ENCODE data around the gene KARS1. TPM values are rescaled to one million over a fixed set of nuclear protein-coding genes. Genes with fewer than 3 reads are reported as not detected.

KARS1 gene
- polyA plus RNA-seq, 4 donors, result 81.2 to 124 (median 90.3) TPM

DNA sequence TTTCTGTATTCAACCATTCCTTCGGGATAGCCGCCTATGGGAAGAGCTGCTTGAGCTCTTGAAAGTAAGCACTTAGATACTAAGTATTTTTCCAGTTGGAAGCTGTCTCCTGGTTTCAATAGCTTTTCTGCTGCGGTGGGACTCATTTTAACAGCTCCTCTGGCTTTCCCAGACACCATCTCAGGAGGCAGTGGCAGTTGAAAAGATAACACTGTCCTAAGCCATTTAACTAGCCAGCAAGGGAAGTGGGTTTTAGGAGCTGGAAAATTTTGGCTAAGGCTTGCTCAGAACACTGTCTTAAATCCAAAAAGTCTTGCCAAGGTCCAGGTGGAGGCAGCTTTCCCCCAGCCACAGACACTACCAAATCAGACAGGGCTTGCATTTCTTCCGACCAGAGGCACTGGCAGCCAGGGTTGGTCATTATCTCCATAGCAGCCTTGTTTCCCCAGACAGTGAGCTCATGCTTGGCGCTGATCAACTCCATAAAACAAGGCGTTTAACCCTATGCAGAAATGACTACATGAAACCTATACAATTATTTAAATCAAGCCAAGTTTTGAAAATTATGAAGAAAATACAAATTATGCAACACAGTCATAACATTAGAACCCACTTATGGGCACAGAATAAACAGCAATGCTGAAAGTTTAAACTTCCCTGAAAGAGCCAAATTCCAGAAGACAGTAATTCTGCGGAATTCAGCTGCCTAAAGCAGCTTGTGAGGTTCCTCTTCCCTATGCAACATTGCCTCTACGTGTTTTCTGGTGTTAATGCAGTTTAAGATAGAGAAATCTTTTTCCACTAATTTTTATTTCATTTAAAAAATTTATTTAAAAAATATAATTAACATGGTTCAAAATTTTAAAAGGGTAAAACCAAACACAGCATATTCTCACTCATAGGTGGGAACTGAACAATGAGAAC lies 56.3 kb downstream of the KARS1 start:
- Histone ChIP-seq H3K27me3 (ENCODE audit: control insufficient read depth in 3 of 3, insufficient read depth in 3 of 3, low read length in 3 of 3) (no peaks in the 10 kb centered on the region), H3K4me1 (ENCODE audit: control insufficient read depth in 3 of 3, insufficient read depth in 2 of 3, low read depth in 1 of 3, low read length in 2 of 3) (no peaks in the 10 kb centered on the region), H3K9me3 (ENCODE audit: control insufficient read depth in 2 of 2, insufficient read depth in 1 of 2, low read depth in 1 of 2, low read length in 1 of 2) (no peaks in the 10 kb centered on the region), H3K27ac (ENCODE audit: low read depth in 1 of 3, low read length in 2 of 3) (peak overlapping the region in 2 of 3 donors; percentile 52 to 60), H3K4me3 (ENCODE audit: low read depth in 1 of 3, low read length in 3 of 3) (no peak overlapping the region), H3K36me3 (ENCODE audit: control insufficient read depth in 3 of 3, insufficient read depth in 2 of 3, low read depth in 1 of 3, low read length in 3 of 3) (peaks cover 0 to 12% (median 1%) of the 10 kb centered on the region in 3 donors)
- DNase-seq (peak in 1 of 2 donors; percentile 38), FAIRE-seq (no peak)
- 56 to 72% (median 71%) methylated on average over 8 of the region's 8 CpGs for WGBS, 3 donors

DNA sequence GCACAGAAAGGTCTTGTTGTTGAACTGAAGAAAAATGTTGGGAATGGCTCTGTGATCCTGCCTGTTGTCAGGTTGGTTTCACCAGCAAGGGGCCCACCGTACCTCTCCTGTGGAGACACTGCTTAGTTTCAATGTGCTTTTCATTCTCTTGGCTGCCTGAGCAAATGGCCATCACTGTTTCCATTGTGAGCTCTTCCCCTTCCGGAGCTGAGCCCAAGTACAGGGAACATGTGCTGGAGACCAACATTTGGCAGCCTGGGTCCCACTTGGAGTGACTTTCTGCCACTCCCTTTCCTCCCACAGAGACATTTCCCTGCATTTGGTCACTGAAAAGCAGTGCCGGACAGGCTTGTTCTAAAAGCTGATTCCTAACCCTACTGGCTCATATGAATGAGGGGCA lies 58.2 kb downstream of the KARS1 start:
- Histone ChIP-seq H3K4me3 (ENCODE audit: low read depth in 1 of 3, low read length in 3 of 3) (no peak overlapping the region), H3K9me3 (ENCODE audit: control insufficient read depth in 2 of 2, insufficient read depth in 1 of 2, low read depth in 1 of 2, low read length in 1 of 2) (no peaks in the 10 kb centered on the region), H3K36me3 (ENCODE audit: control insufficient read depth in 3 of 3, insufficient read depth in 2 of 3, low read depth in 1 of 3, low read length in 3 of 3) (peaks cover 0 to 10% (median 0%) of the 10 kb centered on the region in 3 donors), H3K27ac (ENCODE audit: low read depth in 1 of 3, low read length in 2 of 3) (peak overlapping the region in 1 of 3 donors; percentile 36), H3K4me1 (ENCODE audit: control insufficient read depth in 3 of 3, insufficient read depth in 2 of 3, low read depth in 1 of 3, low read length in 2 of 3) (no peaks in the 10 kb centered on the region), H3K27me3 (ENCODE audit: control insufficient read depth in 3 of 3, insufficient read depth in 3 of 3, low read length in 3 of 3) (no peaks in the 10 kb centered on the region)
- 77 to 93% (median 86%) methylated on average over 3 of the region's 3 CpGs for WGBS, 3 donors
- no peak for DNase-seq
- FAIRE-seq, result no peak

DNA sequence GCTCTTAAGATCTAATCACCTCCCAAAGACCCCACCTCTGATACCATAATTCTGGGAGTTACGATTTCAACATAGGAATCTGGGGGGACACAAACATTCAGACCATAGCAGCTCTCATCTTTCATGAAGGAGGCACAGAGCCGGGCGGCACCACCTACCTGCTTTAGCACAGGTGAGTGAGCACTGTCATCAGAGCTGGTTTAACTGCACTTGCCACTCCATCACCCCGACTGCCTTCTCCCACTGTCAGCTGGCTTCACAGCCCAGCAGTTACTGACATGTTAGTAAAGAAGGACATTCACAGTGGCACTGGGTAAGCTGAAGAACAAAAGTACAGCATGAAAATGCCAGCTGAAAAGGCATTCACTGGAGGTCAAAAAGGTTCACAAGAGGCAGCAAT lies 58.7 kb downstream of the KARS1 start:
- Histone ChIP-seq H3K9me3 (ENCODE audit: control insufficient read depth in 2 of 2, insufficient read depth in 1 of 2, low read depth in 1 of 2, low read length in 1 of 2) (no peaks in the 10 kb centered on the region), H3K36me3 (ENCODE audit: control insufficient read depth in 3 of 3, insufficient read depth in 2 of 3, low read depth in 1 of 3, low read length in 3 of 3) (peaks cover 0 to 6% (median 0%) of the 10 kb centered on the region in 3 donors), H3K4me3 (ENCODE audit: low read depth in 1 of 3, low read length in 3 of 3) (no peak overlapping the region), H3K4me1 (ENCODE audit: control insufficient read depth in 3 of 3, insufficient read depth in 2 of 3, low read depth in 1 of 3, low read length in 2 of 3) (no peaks in the 10 kb centered on the region), H3K27ac (ENCODE audit: low read depth in 1 of 3, low read length in 2 of 3) (peak overlapping the region in 1 of 3 donors; percentile 36), H3K27me3 (ENCODE audit: control insufficient read depth in 3 of 3, insufficient read depth in 3 of 3, low read length in 3 of 3) (no peaks in the 10 kb centered on the region)
- no peak for DNase-seq
- no peak for FAIRE-seq
- WGBS, 3 donors, result 96 to 97% (median 97%) methylated on average over 4 of the region's 4 CpGs

DNA sequence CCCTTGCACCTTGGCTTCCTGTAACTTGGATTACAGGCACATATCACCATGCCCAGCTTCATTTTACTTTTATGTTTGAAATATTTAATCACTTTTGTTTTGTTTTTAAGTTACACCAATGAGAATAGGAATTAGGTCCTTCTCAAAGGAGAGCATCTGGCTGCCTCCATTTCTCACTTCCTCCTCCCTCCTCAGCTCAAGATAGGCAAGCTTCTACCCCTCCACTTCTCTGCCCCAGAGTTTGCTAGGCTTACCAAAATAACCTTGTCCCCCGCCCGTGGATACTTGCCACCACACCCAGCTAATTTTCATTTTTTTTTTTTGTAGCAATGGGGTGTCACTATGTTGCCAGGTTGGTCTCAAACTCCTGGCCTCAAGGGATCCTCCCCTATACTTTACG lies 63.4 kb downstream of the KARS1 start:
- H3K27me3 ChIP-seq (ENCODE audit: control insufficient read depth in 3 of 3, insufficient read depth in 3 of 3, low read length in 3 of 3), result no peaks in the 10 kb centered on the region
- H3K4me1 ChIP-seq (ENCODE audit: control insufficient read depth in 3 of 3, insufficient read depth in 2 of 3, low read depth in 1 of 3, low read length in 2 of 3), result no peaks in the 10 kb centered on the region
- DNase-seq (no peak), FAIRE-seq (no peak)
- no peak overlapping the region for H3K4me3 ChIP-seq (ENCODE audit: low read depth in 1 of 3, low read length in 3 of 3)
- WGBS, 3 donors, result 65 to 73% (median 69%) methylated on average over 3 of the region's 3 CpGs
- no peak overlapping the region for H3K27ac ChIP-seq (ENCODE audit: low read depth in 1 of 3, low read length in 2 of 3)
- peaks cover 0 to 11% (median 2%) of the 10 kb centered on the region in 3 donors for H3K36me3 ChIP-seq (ENCODE audit: control insufficient read depth in 3 of 3, insufficient read depth in 2 of 3, low read depth in 1 of 3, low read length in 3 of 3)
- no peaks in the 10 kb centered on the region for H3K9me3 ChIP-seq (ENCODE audit: control insufficient read depth in 2 of 2, insufficient read depth in 1 of 2, low read depth in 1 of 2, low read length in 1 of 2)

DNA sequence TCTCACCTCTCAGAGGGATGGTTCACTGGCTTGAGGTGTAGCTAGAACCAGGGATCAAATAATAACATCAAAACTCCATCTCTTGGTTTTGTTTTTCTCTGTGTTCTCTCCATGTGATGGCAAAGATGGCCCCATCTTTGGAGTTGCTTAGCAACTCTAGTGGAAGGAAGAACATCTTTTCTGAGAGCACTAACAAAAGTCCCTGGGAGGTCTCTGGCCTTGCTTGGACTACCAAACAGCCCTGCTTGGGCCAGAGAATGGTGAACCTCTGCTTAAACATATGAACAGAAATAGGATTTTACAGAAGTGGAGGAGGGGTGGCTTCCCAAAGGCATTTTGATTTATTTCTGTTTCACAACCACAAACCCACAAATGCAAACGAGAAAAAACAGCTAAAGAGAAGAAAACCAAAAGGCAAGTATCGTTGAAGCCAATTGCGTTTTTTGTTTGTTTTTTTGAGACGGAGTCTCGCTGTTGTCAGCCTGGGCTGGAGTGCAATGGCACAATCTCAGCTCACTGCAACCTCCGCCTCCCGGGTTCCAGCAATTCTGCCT lies 68.1 kb downstream of the KARS1 start:
- Histone ChIP-seq H3K9me3 (ENCODE audit: control insufficient read depth in 2 of 2, insufficient read depth in 1 of 2, low read depth in 1 of 2, low read length in 1 of 2) (no peaks in the 10 kb centered on the region), H3K27me3 (ENCODE audit: control insufficient read depth in 3 of 3, insufficient read depth in 3 of 3, low read length in 3 of 3) (no peaks in the 10 kb centered on the region), H3K4me1 (ENCODE audit: control insufficient read depth in 3 of 3, insufficient read depth in 2 of 3, low read depth in 1 of 3, low read length in 2 of 3) (no peaks in the 10 kb centered on the region), H3K4me3 (ENCODE audit: low read depth in 1 of 3, low read length in 3 of 3) (no peak overlapping the region), H3K36me3 (ENCODE audit: control insufficient read depth in 3 of 3, insufficient read depth in 2 of 3, low read depth in 1 of 3, low read length in 3 of 3) (peaks cover 11 to 33% (median 11%) of the 10 kb centered on the region in 3 donors), H3K27ac (ENCODE audit: low read depth in 1 of 3, low read length in 2 of 3) (no peak overlapping the region)
- FAIRE-seq (no peak), DNase-seq (no peak)
- 76 to 89% (median 87%) methylated on average over 7 of the region's 7 CpGs for WGBS, 3 donors

DNA sequence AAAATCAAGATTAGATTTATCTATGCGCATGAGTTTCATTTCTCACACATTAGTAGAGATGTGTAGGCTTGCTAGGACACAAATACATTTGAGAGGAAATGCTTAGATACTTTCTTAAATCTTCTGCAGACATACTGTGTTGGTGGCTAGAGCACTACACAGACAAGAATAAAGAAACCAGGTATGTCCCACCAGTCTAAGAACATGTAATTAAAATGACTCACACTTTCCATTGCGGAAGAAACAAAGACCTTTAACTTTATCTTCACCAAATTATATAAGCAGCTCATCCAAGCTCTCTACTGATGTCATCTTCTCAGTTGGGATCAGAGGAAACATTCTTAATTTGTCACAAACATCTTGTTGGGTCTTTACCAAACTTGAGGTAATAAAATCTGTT lies 68.7 kb downstream of the KARS1 start:
- Histone ChIP-seq H3K4me1 (ENCODE audit: control insufficient read depth in 3 of 3, insufficient read depth in 2 of 3, low read depth in 1 of 3, low read length in 2 of 3) (no peaks in the 10 kb centered on the region), H3K36me3 (ENCODE audit: control insufficient read depth in 3 of 3, insufficient read depth in 2 of 3, low read depth in 1 of 3, low read length in 3 of 3) (peaks cover 11 to 37% (median 13%) of the 10 kb centered on the region in 3 donors), H3K27ac (ENCODE audit: low read depth in 1 of 3, low read length in 2 of 3) (no peak overlapping the region), H3K27me3 (ENCODE audit: control insufficient read depth in 3 of 3, insufficient read depth in 3 of 3, low read length in 3 of 3) (no peaks in the 10 kb centered on the region), H3K9me3 (ENCODE audit: control insufficient read depth in 2 of 2, insufficient read depth in 1 of 2, low read depth in 1 of 2, low read length in 1 of 2) (no peaks in the 10 kb centered on the region), H3K4me3 (ENCODE audit: low read depth in 1 of 3, low read length in 3 of 3) (no peak overlapping the region)
- DNase-seq, result no peak
- WGBS, 3 donors, result 85 to 91% (median 90%) methylated on average over 2 of the region's 2 CpGs
- FAIRE-seq, result no peak

DNA sequence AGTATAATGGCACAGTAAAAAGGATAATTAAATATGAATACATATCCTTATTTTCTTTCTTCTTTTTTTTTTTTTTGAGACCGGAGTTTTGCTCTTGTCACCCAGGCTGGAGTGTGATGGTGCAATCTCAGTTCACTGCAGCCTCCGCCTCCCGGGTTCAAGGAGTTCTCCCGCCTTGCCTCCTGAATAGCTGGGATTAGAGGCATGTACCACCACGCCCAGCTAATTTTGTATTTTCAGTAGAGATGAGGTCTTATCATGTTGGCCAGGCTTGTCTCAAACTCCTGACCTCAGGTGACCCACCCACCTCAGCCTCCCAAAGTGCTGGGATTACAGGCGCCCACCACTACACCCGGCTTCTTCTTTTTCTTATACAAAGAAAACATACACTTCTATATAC lies 69.3 kb downstream of the KARS1 start:
- no peak for FAIRE-seq
- H3K36me3 ChIP-seq (ENCODE audit: control insufficient read depth in 3 of 3, insufficient read depth in 2 of 3, low read depth in 1 of 3, low read length in 3 of 3), result peaks cover 14 to 40% (median 17%) of the 10 kb centered on the region in 3 donors
- H3K4me1 ChIP-seq (ENCODE audit: control insufficient read depth in 3 of 3, insufficient read depth in 2 of 3, low read depth in 1 of 3, low read length in 2 of 3), result peaks cover 0 to 3% (median 0%) of the 10 kb centered on the region in 3 donors

More for the DNA sequence above, 69.3 kb downstream of the KARS1 start:
- no peak for DNase-seq
- Histone ChIP-seq H3K9me3 (ENCODE audit: control insufficient read depth in 2 of 2, insufficient read depth in 1 of 2, low read depth in 1 of 2, low read length in 1 of 2) (no peaks in the 10 kb centered on the region), H3K27ac (ENCODE audit: low read depth in 1 of 3, low read length in 2 of 3) (no peak overlapping the region), H3K4me3 (ENCODE audit: low read depth in 1 of 3, low read length in 3 of 3) (no peak overlapping the region), H3K27me3 (ENCODE audit: control insufficient read depth in 3 of 3, insufficient read depth in 3 of 3, low read length in 3 of 3) (no peaks in the 10 kb centered on the region)
- 91 to 96% (median 91%) methylated on average over 7 of the region's 7 CpGs for WGBS, 3 donors

Data from small intestine (tissue), 7 donors.